ENCODE results near the gene CEP89.

GRCh38 chr19:32895384-32895783 lies 76.4 kb downstream of the CEP89 start:
- TF ChIP-seq CTCF (IDR thresholded peaks at IDR 0.05) (peak in 1 of 6 experiments; percentile 12), POLR2A (IDR thresholded peaks at IDR 0.05) (no peak)
